Fibroblast of lung (primary cell): ENCODE data around the gene WDR36. TPM values are rescaled to one million over a fixed set of nuclear protein-coding genes. Genes with fewer than 3 reads are reported as not detected.

Source experiments
- DNase-seq, 2 donors: peaks; one replicate each; pipeline versions ENCODE4 v3.0.0 to v3.0.0-alpha.2; 2010; ENCODE audit warnings: low read depth in 2 of 2
- H2AFZ ChIP-seq: 2 replicates; pipeline ENCODE4 v1.5.1; 2012; ENCODE audit warnings: low read length, control low read depth, inconsistent platforms
- H3K27ac ChIP-seq: 2 replicates; pipeline ENCODE4 v1.5.1; 2011; ENCODE audit warnings: low read length, control low read depth; ENCODE audit not compliant: insufficient read depth
- H3K27me3 ChIP-seq: 2 replicates; pipeline ENCODE4 v1.5.1; 2011; ENCODE audit warnings: mild to moderate bottlenecking, low read length; ENCODE audit not compliant: control insufficient read depth, insufficient read depth
- H3K36me3 ChIP-seq: 2 replicates; pipeline ENCODE4 v1.5.1; 2011; ENCODE audit warnings: low read length; ENCODE audit not compliant: control insufficient read depth, insufficient read depth
- H3K4me1 ChIP-seq: 2 replicates; pipeline ENCODE4 v1.5.1; 2011; ENCODE audit warnings: low read length; ENCODE audit not compliant: control insufficient read depth, insufficient read depth; ENCODE audit errors: extremely low read depth
- H3K4me2 ChIP-seq: 2 replicates; pipeline ENCODE4 v1.5.1; 2011; ENCODE audit warnings: low read length, control low read depth; ENCODE audit not compliant: insufficient read depth; ENCODE audit errors: extremely low read depth
- H3K4me3 ChIP-seq, 4 experiments: fragments of 200-600 bp in 1 of 4; sonication (generic) in 1 of 4; replicated peaks in 1 of 4; 2 replicates each; pipeline ENCODE4 v1.5.1; 2011 to 2016; ENCODE audit warnings: low read length in 4 of 4, low read depth in 3 of 4, mild to moderate bottlenecking in 3 of 4, control low read depth in 2 of 4, inconsistent platforms in 1 of 4, mixed read lengths in 1 of 4; ENCODE audit not compliant: insufficient read depth in 1 of 4; ENCODE audit errors: control extremely low read depth in 1 of 4
- H3K79me2 ChIP-seq: 2 replicates; pipeline ENCODE4 v1.5.1; 2012; ENCODE audit warnings: mild to moderate bottlenecking, low read length, inconsistent platforms; ENCODE audit not compliant: control insufficient read depth, insufficient read depth
- H3K9ac ChIP-seq: 2 replicates; pipeline ENCODE4 v1.5.1; 2011; ENCODE audit warnings: mild to moderate bottlenecking, low read length, control low read depth; ENCODE audit not compliant: insufficient read depth
- H3K9me3 ChIP-seq: 2 replicates; pipeline ENCODE4 v1.5.1; 2012; ENCODE audit warnings: low read depth, low read length; ENCODE audit not compliant: control insufficient read depth, insufficient read depth
- H4K20me1 ChIP-seq: 2 replicates; pipeline ENCODE4 v1.5.1; 2011; ENCODE audit warnings: low read length; ENCODE audit not compliant: control insufficient read depth, insufficient read depth; ENCODE audit errors: extremely low read depth
- CTCF ChIP-seq, 2 donors: IDR thresholded peaks in 1 of 2; conservative IDR thresholded peaks in 1 of 2; 1 replicate in 1 of 2; 2 replicates in 1 of 2; pipeline ENCODE4 v1.5.1; 2011 to 2012; ENCODE audit warnings: low read length in 2 of 2, control low read depth in 1 of 2, inconsistent platforms in 1 of 2, low read depth in 1 of 2, mild to moderate bottlenecking in 1 of 2
- EZH2 ChIP-seq: IDR thresholded peaks from 2 replicates; pipeline ENCODE4 v1.5.1; 2012; ENCODE audit warnings: low read length, control low read depth, mild to moderate bottlenecking; ENCODE audit errors: missing control alignments
- polyA plus RNA-seq, 2 donors: library from polyadenylated mRNA; depleted of rRNA in 1 of 2; stranded (reverse) in 1 of 2; unstranded in 1 of 2; fragments of >200 nt; gene quantifications; 2 replicates each; pipeline ENCODE4 v1.2.1, GENCODE V29; 2011 to 2012; ENCODE audit warnings: missing spikeins in 1 of 2
- total RNA-seq: library from RNA; depleted of rRNA; stranded (reverse); fragments of >200 nt; gene quantifications from 2 replicates; pipeline ENCODE4 v1.2.1, GENCODE V29; 2014

WDR36 gene
- total and polyA plus RNA-seq, 2 donors (not counting 1 experiment from before 2014, with no cell fraction given): 34.7 to 55.8 TPM

GRCh38 chr5:111129938-111130337 is 37.8 kb downstream of the WDR36 start:
- Histone ChIP-seq H3K4me1 (peaks cover 5% of the 10 kb centered on the region), H3K79me2 (no peaks in the 10 kb centered on the region), H3K9me3 (no peaks in the 10 kb centered on the region), H3K27me3 (no peaks in the 10 kb centered on the region), H3K27ac (peak overlapping the region; percentile 5), H3K4me2 (no peak overlapping the region), H2AFZ (no peak overlapping the region), H3K4me3 (no peak overlapping the region), H4K20me1 (no peaks in the 10 kb centered on the region), H3K36me3 (peaks cover 5% of the 10 kb centered on the region), H3K9ac (no peak overlapping the region)
- peak; percentile 45 to 46 for DNase-seq
- no peak for TF ChIP-seq EZH2

- Histone ChIP-seq H3K9ac (no peak overlapping the region), H3K36me3 (peaks cover 5% of the 10 kb centered on the region), H3K4me3 (no peak overlapping the region), H3K4me2 (no peak overlapping the region), H3K9me3 (no peaks in the 10 kb centered on the region), H3K27ac (no peak overlapping the region), H3K79me2 (no peaks in the 10 kb centered on the region), H2AFZ (no peak overlapping the region), H4K20me1 (no peaks in the 10 kb centered on the region), H3K27me3 (no peaks in the 10 kb centered on the region), H3K4me1 (peaks cover 10% of the 10 kb centered on the region)
- peak in 1 of 2 donors; percentile 15 for DNase-seq
- TF ChIP-seq EZH2 (no peak), CTCF (conservative IDR thresholded peaks at IDR 0.05 in 1 of 2, IDR thresholded peaks at IDR 0.05 in 1 of 2; ENCODE audit: low read depth in 1 of 2, low read length in 2 of 2) (no peak)
Observed at GRCh38 chr5:111131356-111131755, 39.2 kb downstream of the WDR36 start.

- no peak overlapping the region for H2AFZ ChIP-seq
- H3K36me3 ChIP-seq: peaks cover 2% of the 10 kb centered on the region
- no peak overlapping the region for H3K9ac ChIP-seq
- no peak overlapping the region for H3K27ac ChIP-seq
- no peaks in the 10 kb centered on the region for H3K27me3 ChIP-seq
- H4K20me1 ChIP-seq: no peaks in the 10 kb centered on the region
- TF ChIP-seq CTCF (conservative IDR thresholded peaks at IDR 0.05 in 1 of 2, IDR thresholded peaks at IDR 0.05 in 1 of 2; ENCODE audit: low read depth in 1 of 2, low read length in 2 of 2): no peak
- TF ChIP-seq EZH2: no peak
- peaks cover 12% of the 10 kb centered on the region for H3K4me1 ChIP-seq
- no peaks in the 10 kb centered on the region for H3K79me2 ChIP-seq
- H3K9me3 ChIP-seq: no peaks in the 10 kb centered on the region
- no peak overlapping the region for H3K4me2 ChIP-seq
- H3K4me3 ChIP-seq: no peak overlapping the region
- no peak for DNase-seq
Observed at GRCh38 chr5:111132076-111132475, 39.9 kb downstream of the WDR36 start.
